GM10266 (cell line): ENCODE measurements around the gene VDAC1.
A peak's percentile ranks its signal among the peaks of the same experiment; 100 is the strongest.

ENCODE experiments used
- DNase-seq: peaks from one replicate; pipeline ENCODE4 v3.0.0; 2012; ENCODE audit errors: extremely low spot score
- TF ChIP-seq, protein P1 (sequence below): IDR thresholded peaks from 2 replicates; pipeline ENCODE4 v1.5.1; 2012; ENCODE audit warnings: mild to moderate bottlenecking, low read depth; ENCODE audit not compliant: control insufficient read depth, insufficient read depth; ENCODE audit errors: missing control alignments

VDAC1 gene

DNA sequence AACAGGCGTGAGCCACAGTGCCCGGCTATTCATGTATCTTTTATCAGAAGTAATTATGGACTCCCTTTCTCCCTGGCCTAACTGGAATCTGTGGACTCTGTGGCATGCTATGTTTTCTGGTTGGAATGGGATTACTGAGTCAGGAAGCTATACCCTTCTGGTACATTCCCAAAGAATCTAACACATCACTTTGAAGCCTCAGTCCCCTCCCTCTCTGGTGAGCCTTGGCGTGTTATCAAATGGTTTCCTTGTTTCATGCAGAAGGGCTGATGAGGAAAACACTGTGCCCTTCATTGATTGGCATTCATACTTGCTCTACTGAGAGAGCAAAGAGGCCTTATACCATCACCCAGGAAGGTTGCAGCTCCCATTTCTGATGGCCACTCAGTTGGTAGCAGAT, 59.2 kb downstream of the VDAC1 start:
- TF ChIP-seq, protein P1, sequence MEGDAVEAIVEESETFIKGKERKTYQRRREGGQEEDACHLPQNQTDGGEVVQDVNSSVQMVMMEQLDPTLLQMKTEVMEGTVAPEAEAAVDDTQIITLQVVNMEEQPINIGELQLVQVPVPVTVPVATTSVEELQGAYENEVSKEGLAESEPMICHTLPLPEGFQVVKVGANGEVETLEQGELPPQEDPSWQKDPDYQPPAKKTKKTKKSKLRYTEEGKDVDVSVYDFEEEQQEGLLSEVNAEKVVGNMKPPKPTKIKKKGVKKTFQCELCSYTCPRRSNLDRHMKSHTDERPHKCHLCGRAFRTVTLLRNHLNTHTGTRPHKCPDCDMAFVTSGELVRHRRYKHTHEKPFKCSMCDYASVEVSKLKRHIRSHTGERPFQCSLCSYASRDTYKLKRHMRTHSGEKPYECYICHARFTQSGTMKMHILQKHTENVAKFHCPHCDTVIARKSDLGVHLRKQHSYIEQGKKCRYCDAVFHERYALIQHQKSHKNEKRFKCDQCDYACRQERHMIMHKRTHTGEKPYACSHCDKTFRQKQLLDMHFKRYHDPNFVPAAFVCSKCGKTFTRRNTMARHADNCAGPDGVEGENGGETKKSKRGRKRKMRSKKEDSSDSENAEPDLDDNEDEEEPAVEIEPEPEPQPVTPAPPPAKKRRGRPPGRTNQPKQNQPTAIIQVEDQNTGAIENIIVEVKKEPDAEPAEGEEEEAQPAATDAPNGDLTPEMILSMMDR: no peak
- DNase-seq: no peak

DNA sequence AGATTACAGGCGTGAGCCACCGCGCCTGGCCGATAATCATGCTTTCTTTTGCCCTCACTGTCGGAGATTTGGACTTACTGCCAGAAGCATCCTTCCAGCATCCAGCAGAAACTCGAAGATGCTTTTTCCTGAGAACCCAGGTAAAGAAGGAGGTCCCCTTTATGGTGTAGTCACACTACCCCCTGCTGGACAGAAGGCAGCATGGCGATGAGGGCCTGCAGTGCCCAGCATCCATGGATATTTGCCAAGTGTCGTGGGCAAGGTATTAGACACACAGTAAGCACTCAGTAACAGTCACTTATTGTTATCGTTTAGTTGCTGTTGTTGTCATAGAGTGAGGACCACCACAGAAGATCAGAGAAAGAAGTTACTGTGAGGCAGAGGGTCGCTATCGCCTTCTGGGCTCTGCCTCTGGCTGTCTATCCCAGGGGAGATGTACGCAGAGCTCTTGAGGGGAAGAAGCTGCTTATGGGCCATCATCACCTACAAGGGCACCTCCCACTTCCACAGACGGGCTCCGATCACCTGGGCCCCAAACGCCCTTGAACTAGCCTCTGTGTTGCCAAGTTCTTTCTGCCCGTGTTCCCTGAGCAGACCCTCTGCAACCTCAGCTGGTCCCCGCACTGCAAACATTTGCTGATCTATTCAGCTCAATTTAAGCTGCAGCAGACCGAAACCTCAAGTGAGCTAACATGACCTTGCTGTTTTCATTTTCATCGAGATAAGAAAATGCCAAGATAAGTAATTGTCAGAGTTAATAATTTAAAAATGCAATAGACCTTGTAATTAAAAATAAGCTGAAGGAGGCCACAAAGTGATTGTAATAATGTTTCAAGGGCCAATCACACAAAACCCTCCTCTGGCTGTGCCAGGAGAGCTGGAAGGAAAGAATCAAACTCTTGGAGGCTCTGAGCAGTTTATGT, 60.3 kb downstream of the VDAC1 start:
- TF ChIP-seq, protein P1: peak; percentile 78
- peak; percentile 48 for DNase-seq

DNA sequence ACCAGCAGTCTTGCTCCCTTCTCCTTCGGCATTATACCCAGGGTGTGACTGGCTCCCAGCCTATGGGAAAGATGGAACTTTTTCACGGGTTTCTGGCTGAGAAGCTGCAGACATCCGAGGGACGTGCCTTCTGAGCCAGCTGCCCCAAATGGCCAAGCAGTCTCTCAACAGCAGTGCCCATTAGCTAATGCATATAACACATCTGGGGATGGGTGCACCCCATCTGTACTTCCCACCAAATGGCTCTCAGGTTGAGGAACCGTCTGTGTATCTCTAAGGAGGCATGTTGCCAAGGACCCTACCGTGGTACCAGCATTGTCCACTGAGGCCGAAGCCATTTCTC, 61.3 kb downstream of the VDAC1 start:
- no peak for DNase-seq
- TF ChIP-seq, protein P1: no peak

DNA sequence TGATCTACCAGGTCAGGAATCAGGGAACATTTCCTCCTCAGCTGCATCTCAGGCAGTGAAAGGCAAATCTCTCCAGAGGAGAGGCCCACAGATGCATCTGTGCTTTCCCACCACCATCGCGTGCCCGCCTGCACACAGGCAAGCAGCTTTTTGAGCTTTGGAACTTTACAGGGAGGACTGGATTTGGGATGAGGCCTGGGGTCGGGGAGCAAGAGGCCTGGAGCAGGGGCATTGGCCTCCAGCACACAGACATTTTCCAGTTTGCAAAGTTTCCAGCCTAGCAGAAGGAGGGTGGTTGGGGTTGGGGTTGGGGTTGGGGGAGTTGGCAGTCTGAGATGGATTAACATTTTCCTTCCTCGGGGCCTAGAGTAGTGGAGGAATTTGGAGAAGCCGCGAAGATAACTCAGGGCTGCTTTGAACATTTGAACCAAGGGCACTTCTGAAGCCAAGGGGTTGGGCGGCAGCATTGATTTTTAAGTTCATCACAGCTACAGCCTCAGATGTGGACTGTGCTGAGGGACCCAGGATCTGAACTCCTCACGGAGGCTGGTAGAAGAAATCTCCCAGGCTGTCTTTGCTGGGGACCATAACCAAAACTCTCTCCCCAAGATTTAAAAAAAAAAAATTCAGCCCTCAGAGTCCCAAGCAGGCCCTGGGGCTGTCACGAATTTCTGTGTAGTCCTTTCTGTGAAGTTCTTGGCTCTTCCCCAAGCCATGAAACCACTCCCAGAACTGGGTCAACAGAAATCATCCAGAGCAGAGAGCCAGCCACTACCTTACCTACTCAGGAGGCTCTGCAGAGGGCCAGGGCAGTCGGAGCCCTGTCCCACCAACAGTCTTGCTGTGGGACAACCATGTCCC, 61.9 kb downstream of the VDAC1 start:
- no peak for DNase-seq
- TF ChIP-seq, protein P1: no peak

DNA sequence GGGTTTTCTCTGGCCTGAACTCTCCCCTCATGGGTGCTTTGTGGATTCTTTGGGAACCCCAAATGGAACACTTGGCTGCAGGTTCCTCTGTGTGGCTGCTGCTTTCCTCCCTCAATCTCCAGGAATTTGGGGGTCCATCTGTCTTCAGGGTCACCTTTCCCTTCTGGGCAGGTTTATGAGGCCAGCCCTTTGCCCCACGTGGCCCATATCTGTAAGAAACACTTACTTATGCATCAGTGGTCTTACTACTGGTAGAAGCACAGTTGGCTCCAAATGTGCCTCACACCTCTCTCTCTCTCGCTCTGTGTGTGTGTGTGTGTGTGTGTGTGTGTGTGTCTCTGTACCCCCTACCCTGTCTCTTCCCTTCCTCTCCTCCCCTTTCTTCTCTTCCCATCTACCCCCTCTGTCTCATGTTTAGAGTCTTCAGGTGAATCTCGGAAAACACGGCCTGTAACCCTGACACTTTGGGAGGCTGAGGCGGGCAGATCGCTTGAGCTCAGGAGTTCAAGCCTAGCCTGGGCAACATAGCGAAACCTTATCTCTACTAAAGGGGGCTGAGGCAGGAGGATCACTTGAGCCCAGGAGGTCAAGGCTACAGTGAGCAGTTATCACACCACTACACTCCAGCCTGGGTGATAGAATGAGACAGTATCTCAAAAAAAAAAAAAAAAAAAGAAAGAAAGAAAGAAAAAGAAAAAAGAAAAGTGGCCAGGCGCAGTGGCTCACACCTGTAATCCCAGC, 63.1 kb downstream of the VDAC1 start:
- TF ChIP-seq, protein P1: no peak
- no peak for DNase-seq

DNA sequence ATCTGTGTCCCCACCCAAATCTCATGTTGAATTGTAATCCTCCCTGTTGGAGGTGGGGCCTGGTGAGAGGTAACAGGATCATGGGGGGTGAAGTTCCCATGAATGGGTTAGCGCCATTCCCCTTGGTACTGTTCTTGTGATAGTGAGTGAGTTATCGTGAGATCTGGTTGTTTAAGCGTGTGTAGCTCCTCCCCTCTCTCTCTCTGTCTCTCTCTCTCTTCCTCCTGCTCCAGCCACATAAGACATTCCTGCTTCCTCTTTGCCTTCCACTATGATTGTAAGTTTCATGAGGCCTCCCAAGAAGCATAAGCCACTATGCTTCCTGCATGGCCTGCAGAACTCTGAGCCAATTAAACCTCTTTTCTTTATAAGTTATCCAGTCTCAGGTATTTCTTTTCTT, 65.1 kb downstream of the VDAC1 start:
- TF ChIP-seq, protein P1: no peak
- DNase-seq: no peak
